Left lobe of liver (tissue), 2 donors: ENCODE measurements around the gene MVK. TPM values are rescaled to one million over a fixed set of nuclear protein-coding genes. Genes with fewer than 3 reads are reported as not detected.
"Not testable (repeated sequence)": the region's sequence is repeated elsewhere in the genome, so short reads cannot be mapped to it uniquely, and the experiment has no call there.

Experiments used
- ATAC-seq: fragments of 200-7000 bp; cut with Tn5 transposase; one replicate; pipeline ENCODE4 v1.9.1; 2020; ENCODE audit warnings: mild to moderate bottlenecking, moderate library complexity
- DNase-seq: peaks from one replicate; pipeline ENCODE4 v3.0.0-alpha.2; 2020; ENCODE audit warnings: low spot score
- total RNA-seq: library from RNA; stranded (reverse); gene quantifications from one replicate; pipeline ENCODE4 v1.2.1, GENCODE V29; 2021
- donor health status: DM: no; HTN: no; CAD: no; lungs with moderate emphysema.
- donor health status: DM: no; HTN: yes; CAD: no.

Gene MVK
- total RNA-seq, 1 donor from 2014 or later = 16.5 TPM

- DNase-seq = peak; percentile 89
- peak; percentile 88 for ATAC-seq
Measured at GRCh38 chr12:109588461-109589239, 15.1 kb downstream of the MVK start.

DNA sequence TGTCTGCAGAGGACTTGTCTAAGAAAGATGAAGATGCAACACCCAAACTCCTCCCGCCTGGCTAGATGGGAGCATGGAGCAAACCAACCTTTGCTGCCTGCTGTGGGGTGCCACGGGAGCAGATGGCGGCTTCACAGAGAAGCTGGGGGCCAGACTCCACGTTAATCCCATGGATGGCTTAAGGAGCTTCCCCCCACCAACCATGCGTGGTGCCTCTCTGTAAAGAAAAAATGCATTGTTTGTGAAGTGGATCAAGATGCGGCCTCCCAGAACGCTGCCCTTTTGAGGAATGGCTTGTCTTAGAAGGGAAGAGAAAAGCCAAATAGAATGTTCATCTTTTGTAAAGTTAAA is 15.6 kb downstream of the MVK start:
- ATAC-seq (peak; percentile 23), DNase-seq (no peak)

DNA sequence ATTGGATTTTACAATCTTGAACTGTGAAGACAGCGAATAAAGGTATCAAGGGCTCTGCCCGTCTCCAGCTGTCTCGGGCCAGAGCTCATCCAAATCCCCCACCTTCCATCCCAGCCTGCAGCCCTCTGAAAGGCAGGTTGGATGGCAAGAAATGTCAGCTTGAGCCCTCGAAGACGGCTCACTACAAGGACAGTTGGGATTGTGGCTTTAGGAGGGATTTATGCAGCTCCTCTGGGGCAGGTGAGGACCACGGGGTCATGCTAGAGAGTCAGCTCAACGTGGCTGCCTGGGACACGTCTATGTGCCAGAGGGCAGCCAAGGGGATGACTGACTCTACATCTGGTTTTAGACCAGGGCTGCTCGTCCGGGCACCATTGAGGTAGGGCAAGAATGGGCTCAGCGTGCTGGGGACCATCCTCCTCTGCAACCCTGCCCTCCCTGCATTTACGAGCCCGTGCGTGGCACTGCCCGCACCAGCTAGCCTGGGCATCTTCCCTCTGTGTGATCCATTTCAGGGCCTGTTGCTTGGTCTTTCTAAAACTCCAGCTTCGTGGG is 16.2 kb downstream of the MVK start:
- ATAC-seq (no peak), DNase-seq (no peak)

- ATAC-seq (no peak), DNase-seq (no peak)
Measured at GRCh38 chr12:109590566-109590965, 17.0 kb downstream of the MVK start.

DNA sequence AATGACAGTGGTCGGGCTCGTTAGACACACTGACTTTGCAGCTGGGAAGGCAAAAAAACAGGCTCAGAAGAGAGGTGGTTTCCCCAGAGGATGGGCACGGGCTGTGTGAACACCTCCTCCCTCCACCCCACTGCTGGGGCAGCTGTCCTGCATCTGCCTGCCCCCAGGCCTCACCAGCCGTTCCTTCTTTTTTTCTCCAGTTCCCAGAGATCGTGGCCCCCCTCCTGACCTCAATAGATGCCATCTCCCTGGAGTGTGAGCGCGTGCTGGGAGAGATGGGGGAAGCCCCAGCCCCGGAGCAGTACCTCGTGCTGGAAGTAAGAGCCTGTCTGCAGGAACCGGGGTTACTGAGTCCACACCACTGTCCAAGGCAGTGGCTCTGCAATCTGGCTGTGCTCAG is 17.4 kb downstream of the MVK start:
- DNase-seq (no peak), ATAC-seq (no peak)

DNA sequence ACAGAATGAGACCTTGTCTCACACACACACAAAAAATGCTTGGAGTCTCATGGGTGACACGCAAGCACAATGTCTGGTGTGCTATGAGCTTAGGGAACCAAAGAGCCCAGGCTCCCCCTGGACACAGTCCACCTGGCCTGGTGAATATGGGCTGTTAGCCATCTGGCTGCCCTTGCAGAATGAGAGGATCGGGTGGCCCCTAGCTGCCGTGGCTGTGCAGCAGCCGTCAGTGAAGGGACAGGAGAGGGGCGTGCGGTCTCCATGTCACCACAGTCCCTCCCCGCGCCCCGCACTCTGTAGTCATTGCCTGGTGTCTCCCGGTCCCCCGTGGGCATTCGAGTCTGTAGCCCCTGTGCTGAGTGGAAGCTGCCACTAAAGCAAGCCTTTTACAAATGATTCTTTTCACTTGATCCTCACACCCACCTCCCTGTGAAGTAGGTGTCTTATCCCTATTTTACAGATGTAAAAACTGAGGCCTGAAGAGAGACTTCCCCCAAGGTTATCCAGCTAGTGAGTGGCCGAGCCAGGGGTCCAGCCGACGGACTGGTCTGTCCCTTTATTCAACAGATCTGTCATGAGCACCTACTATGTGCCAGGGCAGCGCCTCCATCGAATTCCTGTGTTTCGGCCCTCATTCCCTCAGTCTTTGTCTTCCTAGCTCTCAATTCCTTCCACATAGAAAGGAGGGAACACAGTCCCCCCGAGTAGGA is 18.8 kb downstream of the MVK start:
- peak; percentile 87 for DNase-seq
- ATAC-seq = peak; percentile 77

DNA sequence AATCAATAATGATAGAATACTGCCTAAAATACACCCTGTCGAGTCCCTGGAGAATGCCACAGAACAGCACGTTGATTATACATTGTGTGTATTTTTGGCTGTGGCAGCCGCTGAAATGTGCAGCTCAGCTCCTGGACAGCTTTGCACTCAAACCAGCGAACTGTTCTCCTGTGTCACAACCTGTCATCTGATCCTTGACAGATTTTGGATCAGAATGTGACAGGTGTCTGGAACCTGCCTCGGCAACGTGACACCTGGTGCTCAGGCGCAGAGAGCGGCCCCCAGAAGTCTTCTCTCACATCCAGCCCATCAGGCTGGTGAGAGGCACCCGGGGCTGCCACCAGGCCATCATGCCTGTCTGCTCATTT is 19.3 kb downstream of the MVK start:
- ATAC-seq = no peak

GRCh38 chr12:109594556-109595317 is 21.1 kb downstream of the MVK start:
- no peak for DNase-seq
- ATAC-seq = no peak

More for the DNA sequence above, 19.3 kb downstream of the MVK start:
- DNase-seq = no peak

DNA sequence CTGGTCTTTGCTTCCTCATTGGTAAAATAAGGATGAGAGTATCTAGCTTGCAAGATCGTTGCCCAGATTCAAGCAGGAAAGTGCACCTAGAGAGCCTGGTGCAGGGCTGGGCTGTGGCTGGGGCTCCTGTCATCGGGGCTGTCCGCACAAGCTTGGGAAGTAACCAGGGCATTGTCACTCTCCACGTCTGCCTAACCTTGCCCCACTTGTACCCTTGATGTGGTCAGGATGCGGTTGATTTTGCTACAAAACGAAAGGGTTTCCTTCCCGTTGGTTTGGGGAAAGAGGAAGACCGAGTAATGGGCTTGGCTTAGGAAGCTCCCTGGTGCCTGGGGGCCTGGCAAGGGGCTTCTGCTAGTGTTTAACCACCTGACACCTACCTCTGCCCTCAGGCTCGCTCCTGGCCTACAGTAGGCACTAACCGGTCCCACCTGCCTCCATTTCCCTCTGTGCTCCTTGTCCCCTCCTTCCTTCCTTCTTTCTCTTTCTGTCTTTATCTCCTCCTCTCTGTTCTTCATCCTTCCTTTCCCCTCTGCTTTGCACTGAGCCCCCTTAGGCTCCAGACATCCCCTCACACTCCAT is 21.8 kb downstream of the MVK start:
- no peak for ATAC-seq
- no peak for DNase-seq

DNA sequence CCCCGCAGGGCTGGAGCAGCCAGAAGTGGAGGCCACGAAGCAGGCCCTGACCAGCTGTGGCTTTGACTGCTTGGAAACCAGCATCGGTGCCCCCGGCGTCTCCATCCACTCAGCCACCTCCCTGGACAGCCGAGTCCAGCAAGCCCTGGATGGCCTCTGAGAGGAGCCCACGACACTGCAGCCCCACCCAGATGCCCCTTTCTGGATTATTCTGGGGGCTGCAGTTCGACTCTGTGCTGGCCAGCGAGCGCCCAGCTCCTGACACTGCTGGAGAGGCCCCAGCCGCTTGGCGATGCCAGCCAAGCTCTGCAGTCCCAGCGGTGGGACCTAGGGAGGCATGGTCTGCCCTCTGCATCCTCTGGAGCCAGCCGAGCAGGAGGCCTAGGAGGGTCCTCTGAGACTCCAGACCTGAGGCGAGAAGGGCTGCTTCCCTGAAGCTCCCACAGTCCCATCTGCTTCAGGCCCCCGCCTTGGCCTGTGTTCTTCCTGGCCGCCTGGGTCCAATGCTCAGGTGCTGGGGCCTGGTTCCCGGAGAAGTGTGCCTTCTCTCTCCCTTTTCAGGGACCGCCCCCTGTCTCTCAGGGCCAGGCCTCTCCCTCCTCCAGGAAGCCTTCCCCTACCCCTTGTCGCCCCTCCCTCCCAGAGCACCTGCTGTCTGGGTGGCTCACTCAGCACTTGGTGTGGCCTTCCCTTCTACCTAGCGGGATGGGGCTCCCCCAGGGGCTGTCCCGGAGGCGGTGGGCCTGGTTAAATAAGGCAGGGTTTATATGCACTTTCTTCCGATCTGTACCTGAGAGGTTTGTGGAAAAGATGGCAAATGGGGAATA is 23.0 kb downstream of the MVK start:
- ATAC-seq (no peak), DNase-seq (no peak)

- no peak for DNase-seq
- no peak for ATAC-seq
Measured at GRCh38 chr12:109597414-109597794, 23.8 kb downstream of the MVK start.

DNA sequence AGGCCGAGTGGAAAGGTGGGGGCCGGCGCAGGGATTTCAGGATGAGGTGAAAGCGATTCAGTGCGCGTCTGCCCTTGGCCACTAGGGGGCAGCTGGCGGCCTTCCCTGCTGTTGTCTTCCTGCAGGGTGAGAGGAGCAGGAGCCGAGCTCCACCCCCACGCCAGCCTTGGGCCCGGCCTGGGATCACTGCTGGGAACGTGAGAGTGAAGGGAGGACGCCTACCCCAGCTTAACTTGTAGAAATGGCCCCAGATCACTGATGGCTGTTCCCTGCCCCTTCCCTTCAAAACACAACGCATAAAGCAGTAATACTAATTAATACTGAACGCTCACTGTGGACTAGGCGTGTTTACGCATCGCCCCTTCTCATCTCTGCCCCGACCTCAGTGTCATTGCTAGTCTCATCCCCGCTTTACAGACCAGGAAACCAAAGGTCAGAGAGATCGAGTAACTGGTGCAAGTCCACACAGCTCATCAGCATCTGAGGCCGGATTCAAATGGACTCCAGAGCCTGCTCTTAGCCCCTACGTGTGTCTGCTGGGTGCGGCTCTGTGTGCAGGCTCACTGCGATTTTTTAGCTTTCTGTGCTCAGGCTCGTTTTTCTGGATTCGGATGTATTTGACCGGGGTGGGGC is 24.3 kb downstream of the MVK start:
- ATAC-seq = peak; percentile 97

DNA sequence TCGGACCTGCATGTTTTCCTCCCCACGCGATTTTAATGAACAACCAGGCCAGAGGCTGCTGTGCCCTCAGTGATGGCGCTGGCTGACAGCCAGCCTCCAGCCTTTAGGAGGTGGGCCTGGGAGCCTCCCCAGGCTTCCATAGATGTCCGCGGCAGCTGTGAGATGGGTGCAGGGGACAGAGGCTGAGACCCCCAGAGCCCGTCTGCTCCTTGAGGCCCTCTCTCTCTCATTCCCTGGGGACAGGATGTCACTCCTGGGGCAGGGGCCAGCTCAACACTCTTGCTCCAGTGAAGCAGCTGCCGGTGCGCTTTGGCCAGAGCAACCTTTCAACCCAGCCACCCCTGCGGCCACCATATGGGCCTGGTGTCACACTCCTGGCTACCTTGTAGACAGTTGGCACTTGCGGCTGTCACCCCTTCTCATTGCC is 24.8 kb downstream of the MVK start:
- DNase-seq = no peak
- peak; percentile 4 for ATAC-seq

More for the DNA sequence above, 24.3 kb downstream of the MVK start:
- DNase-seq = peak; percentile 89

- no peak for DNase-seq
- no peak for ATAC-seq
Measured at GRCh38 chr12:109599087-109599486, 25.5 kb downstream of the MVK start.

DNA sequence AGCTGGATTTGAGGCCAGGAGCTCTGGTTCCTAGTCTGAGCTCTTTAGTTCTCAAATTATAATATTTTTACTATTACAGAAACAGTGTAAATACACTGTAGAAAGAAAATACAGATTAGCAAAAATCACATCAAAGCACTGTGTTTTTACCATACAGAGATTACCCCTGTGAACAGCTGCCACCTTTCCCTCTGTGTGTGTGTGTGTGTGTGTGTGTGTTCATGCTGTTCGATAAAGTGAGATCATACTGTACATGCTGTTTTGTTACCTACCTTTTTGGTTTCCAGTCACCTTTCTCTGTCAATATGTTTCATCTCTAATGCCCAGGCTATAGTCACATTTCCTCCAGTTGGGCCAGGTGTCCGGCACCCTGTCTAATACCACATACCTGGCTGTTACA is 26.9 kb downstream of the MVK start:
- no peak for DNase-seq
- ATAC-seq = no peak

DNA sequence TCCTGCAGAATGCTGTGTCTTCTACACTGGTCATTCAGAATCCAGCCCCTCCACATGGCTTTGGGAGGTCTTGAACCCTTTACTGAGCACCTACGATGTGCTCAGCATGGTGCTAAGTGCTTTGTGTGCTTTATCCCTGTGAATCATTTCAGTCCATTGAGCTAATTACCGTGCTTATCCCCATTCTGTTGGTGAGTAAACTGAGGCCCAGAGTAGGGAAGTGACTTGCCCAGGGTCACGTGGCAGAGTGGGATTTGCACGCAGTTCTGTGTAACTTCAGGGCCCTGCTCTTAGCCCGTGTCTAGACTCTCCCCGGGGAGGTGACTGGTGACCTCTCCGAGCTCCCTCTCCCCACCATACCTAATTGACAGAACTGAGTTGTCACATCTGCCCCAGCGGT is 27.4 kb downstream of the MVK start:
- ATAC-seq (no peak), DNase-seq (no peak)

GRCh38 chr12:109601557-109601956 is 28.0 kb downstream of the MVK start:
- DNase-seq (no peak), ATAC-seq (no peak)

DNA sequence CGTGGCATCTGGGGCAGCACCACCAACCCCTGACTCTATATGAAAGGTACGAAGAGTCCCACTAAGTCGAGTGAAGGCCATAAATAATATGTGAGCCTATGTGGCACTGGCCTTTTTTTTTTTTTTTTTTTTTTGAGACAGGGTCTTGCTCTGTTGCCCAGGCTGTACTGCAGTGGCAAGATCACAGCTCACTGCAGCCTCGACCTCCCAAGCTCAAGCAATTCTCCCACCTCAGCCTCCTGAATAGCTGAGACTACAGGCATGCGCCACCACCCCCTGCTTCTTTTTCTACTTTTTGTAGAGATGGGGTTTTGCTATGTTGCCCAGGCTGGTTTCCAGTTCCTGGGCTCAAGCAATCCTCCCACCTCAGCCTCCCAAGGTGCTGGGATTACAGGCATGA is 28.5 kb downstream of the MVK start:
- not testable (repeated sequence) for ATAC-seq

GRCh38 chr12:109604132-109604585 is 30.6 kb downstream of the MVK start:
- DNase-seq (no peak), ATAC-seq (peak; percentile 84)

More for the DNA sequence above, 28.5 kb downstream of the MVK start:
- not testable (repeated sequence) for DNase-seq

DNA sequence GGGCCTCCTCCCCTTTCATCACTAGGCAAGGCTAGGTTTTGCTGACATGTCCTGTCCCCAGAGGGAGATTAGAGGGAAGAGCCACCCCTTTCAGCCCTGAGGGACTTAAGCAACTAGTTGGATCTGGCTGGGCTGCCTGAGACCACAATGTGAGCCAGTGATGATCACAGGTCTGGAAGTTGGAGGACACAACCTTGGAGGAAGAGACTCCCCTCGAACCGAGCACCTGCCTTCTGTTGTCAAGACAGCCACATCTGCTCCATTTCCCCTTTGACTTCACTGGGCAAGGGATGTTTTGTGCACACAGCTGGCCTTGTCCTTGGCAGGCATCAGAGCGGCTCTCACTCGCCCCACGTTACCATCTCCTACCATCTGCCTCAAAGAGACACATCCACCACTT is 31.4 kb downstream of the MVK start:
- ATAC-seq (no peak), DNase-seq (no peak)
